RPMI7951 (cell line): ENCODE measurements around the gene PSMD11. TPM values are rescaled to one million over a fixed set of nuclear protein-coding genes. Genes with fewer than 3 reads are reported as not detected.

ENCODE experiments used
- total RNA-seq: library from RNA; depleted of rRNA; stranded (reverse); fragments of >200 nt; shearing (Covaris generic); gene quantifications from 2 replicates; pipeline ENCODE4 v1.2.3, GENCODE V29; 2014; rRNA removed

PSMD11 gene
- total RNA-seq, 1 experiment from 2014 or later, result 77.9 TPM

Other genes with a start within 250 kb of the PSMD11 start
- gene RHBDL3, start 178.7 kb upstream of the PSMD11 start, total RNA-seq, result 0.24 and 0.29 TPM in 2 replicates
- gene C17orf75, start 102.3 kb upstream of the PSMD11 start, total RNA-seq, result 12.5 and 18.4 TPM in 2 replicates
- 128 and 151 TPM in 2 replicates for gene ZNF207, start 94.4 kb upstream of the PSMD11 start, total RNA-seq
- gene CDK5R1, start 42.5 kb downstream of the PSMD11 start, total RNA-seq, result 2.9 and 3.4 TPM in 2 replicates